ENCODE data around the gene STARD5.

The STARD5 gene

DNA sequence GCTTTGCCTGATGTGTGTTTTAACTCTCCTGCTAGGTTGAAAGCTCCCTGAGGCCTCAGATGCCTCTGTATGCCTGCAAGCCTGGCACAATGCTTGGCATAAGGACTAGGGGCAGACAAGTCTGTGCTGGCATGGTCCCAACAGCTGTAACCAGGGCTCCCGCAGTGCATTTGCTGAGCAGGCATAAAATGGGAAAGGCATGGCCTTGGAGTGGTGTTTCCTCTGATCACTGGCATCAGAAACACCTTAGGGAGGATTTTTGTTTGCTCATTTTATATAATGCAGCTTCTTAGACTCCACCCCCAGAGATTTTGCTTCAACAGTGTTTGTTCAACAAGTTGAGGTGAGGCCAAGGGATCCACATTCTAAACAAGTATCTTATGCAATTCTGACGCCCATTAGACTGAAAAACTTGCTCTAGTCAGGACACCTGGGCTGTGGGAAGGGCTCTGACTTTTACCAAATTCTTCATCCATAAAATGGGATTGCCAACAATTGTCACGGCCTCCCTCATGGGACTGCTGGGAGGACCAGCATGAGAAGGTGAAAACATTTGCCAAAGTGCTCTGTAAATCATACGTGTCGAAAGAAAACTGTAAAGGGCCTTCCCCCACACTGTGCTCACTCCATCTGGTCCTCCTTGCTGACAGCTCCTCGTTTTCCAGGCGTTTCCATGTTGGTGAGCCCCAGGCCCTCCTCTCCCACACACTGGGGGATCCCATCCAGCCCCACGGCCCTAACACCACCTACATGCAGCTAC lies 43.1 kb downstream of the STARD5 start:
- no peak overlapping the region for H3K27ac ChIP-seq
- no peak for TF ChIP-seq ZFX (IDR thresholded peaks at IDR 0.05; ENCODE audit: borderline replicate concordance)
- TF ChIP-seq, protein P1, sequence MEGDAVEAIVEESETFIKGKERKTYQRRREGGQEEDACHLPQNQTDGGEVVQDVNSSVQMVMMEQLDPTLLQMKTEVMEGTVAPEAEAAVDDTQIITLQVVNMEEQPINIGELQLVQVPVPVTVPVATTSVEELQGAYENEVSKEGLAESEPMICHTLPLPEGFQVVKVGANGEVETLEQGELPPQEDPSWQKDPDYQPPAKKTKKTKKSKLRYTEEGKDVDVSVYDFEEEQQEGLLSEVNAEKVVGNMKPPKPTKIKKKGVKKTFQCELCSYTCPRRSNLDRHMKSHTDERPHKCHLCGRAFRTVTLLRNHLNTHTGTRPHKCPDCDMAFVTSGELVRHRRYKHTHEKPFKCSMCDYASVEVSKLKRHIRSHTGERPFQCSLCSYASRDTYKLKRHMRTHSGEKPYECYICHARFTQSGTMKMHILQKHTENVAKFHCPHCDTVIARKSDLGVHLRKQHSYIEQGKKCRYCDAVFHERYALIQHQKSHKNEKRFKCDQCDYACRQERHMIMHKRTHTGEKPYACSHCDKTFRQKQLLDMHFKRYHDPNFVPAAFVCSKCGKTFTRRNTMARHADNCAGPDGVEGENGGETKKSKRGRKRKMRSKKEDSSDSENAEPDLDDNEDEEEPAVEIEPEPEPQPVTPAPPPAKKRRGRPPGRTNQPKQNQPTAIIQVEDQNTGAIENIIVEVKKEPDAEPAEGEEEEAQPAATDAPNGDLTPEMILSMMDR (IDR thresholded peaks at IDR 0.05): no peak

GRCh38 chr15:81279621-81280485 lies 44.1 kb downstream of the STARD5 start:
- no peak overlapping the region for H3K27ac ChIP-seq
- TF ChIP-seq, protein P1 (IDR thresholded peaks at IDR 0.05): no peak
- no peak for TF ChIP-seq ZFX (IDR thresholded peaks at IDR 0.05; ENCODE audit: borderline replicate concordance)

GRCh38 chr15:81278306-81279029 lies 45.5 kb downstream of the STARD5 start:
- TF ChIP-seq, protein P1 (IDR thresholded peaks at IDR 0.05): no peak
- TF ChIP-seq ZFX (IDR thresholded peaks at IDR 0.05; ENCODE audit: borderline replicate concordance): no peak
- H3K27ac ChIP-seq: no peak overlapping the region

GRCh38 chr15:81277851-81278250 lies 46.1 kb downstream of the STARD5 start:
- no peak overlapping the region for H3K27ac ChIP-seq
- TF ChIP-seq ZFX (IDR thresholded peaks at IDR 0.05; ENCODE audit: borderline replicate concordance): no peak
- TF ChIP-seq, protein P1 (IDR thresholded peaks at IDR 0.05): no peak

DNA sequence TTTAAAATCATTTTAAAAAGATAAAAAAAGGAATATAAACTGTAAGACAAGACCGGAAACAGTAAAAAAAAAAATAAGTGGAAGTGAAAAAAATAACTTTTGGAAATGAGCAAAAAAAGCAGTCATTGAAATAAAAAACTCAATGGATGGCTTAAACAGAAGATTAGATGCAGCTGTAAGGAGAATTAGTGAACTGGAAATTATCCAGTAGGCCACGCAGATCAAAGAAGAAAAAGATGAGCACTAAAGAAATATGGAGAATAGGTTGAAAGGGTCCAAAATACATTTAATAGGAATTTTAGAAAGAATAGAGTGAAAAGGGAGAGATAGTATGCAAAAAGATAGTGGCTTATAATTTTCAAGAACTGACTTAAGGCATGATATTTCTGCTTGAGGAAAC lies 47.0 kb downstream of the STARD5 start:
- TF ChIP-seq, protein P1 (IDR thresholded peaks at IDR 0.05): no peak
- TF ChIP-seq ZFX (IDR thresholded peaks at IDR 0.05; ENCODE audit: borderline replicate concordance): no peak
- no peak overlapping the region for H3K27ac ChIP-seq

GRCh38 chr15:81275711-81276392 lies 48.1 kb downstream of the STARD5 start:
- TF ChIP-seq, protein P1 (IDR thresholded peaks at IDR 0.05): no peak
- no peak for TF ChIP-seq ZFX (IDR thresholded peaks at IDR 0.05; ENCODE audit: borderline replicate concordance)

More at GRCh38 chr15:81275711-81276392, 48.1 kb downstream of the STARD5 start:
- no peak overlapping the region for H3K27ac ChIP-seq
